Measurements from ENCODE around the gene PRPF8.

The PRPF8 gene

DNA sequence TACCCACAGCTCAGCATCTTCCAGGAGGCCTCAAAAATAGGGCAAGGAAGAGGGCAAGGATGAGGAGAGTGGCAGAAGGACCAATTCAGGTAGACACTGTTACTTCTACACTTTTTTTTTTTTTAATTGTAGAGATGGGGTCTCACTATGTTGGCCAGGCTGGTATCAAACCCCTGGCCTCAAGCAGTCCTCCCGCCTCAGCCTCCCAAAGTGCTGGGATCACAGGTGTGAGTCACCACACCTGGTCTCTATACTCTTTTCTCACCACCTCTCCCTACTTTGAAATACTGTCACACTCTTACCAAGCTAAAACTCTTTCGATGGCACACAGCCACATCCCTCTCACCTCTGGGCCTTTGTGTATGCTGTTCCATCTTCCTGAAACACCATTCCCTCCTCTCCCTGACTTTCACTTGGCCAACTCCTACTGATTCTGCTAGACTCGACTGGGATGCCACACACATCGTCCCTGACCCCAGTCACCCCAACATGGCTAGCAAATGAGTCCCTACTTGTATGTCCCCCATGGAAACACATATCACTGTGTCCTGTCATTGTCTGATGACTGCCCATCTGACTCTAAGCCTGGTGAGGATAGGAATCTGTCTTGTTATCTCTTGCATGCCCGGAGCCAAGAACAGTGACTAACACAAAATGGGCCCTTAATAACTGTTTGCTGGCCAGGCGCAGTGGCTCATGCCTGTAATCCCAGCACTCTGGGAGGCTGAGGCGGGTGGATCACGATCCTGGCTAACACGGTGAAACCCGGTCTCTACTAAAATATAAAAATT is 48.8 kb downstream of the PRPF8 start:
- no peak for ATAC-seq
- peaks cover 2% of the 10 kb centered on the region for H3K36me3 Mint-ChIP-seq (ENCODE audit: low read depth)
- no peaks in the 10 kb centered on the region for H3K9me3 Mint-ChIP-seq
- no peak for DNase-seq
- no peak overlapping the region for H3K4me3 Mint-ChIP-seq
- H3K27ac Mint-ChIP-seq = no peak overlapping the region
- peaks cover 2% of the 10 kb centered on the region for H3K27me3 Mint-ChIP-seq
- H3K4me1 Mint-ChIP-seq = peaks cover 2% of the 10 kb centered on the region

DNA sequence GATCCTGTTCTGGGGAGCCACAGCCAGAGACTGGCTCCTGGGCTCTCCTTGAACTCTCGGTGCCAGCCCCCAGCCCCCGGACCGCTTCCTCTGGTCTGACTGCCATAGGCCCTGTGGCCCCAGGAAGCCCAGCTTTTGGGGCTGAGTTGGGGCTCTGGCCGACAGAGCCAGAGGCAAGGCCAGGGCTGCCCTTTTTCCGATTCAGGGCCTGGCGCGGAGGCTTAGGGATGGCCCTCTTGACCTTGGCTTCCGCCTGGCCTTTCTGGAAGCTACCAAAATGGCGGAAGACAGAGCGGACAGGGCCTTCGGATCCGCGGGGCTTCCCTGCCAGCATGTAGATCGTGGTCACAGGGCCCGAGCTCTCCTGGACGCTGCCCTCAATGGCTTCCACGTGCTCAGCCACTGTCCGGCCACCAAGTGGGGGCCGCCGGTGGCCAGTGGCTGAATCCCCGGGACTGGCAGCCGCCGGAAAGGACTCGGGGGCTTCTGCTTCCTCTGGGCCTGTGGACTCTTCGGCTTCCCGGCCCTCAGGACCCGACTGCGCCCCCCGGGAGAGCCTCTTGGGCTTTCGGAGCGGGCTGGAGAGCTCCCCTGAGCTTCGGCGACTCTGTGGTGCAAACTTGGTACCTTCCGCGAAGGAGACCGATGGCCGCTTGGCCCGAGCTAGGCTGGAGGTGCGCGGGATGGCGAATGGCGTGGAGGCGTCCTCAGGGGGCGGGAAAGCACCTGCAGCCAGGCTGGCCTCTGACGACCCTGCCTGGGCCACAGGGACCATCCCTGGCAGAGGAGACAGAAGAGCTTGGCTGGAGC is 49.6 kb downstream of the PRPF8 start:
- Mint-ChIP-seq H3K4me3 (no peak overlapping the region), H3K9me3 (no peaks in the 10 kb centered on the region), H3K4me1 (peaks cover 5% of the 10 kb centered on the region), H3K27ac (no peak overlapping the region), H3K27me3 (peaks cover 2% of the 10 kb centered on the region), H3K36me3 (ENCODE audit: low read depth) (peaks cover 2% of the 10 kb centered on the region)
- DNase-seq = no peak
- ATAC-seq = no peak

DNA sequence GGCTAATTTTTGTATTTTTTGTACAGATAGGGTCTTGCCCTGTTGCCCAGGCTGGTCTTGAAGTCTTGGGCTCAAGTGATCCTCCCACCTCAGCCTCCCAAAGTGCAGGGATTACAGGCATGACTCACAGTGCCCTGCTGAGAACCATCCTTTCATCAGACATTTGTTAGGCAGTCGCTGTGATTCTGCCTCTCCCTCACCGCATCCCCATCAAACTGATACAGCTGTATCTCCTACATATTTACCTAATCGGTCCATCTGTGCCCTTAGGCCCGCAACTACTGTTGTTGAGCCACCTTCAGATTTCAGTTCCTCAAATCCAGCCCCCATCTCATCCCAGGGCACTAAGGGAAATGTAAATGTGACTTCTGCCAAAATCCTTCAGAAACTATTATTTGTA is 54.0 kb downstream of the PRPF8 start:
- Mint-ChIP-seq H3K4me1 (peaks cover 29% of the 10 kb centered on the region), H3K9me3 (no peaks in the 10 kb centered on the region), H3K27ac (no peak overlapping the region), H3K27me3 (peaks cover 9% of the 10 kb centered on the region), H3K4me3 (no peak overlapping the region), H3K36me3 (ENCODE audit: low read depth) (no peaks in the 10 kb centered on the region)
- no peak for ATAC-seq
- DNase-seq = no peak

DNA sequence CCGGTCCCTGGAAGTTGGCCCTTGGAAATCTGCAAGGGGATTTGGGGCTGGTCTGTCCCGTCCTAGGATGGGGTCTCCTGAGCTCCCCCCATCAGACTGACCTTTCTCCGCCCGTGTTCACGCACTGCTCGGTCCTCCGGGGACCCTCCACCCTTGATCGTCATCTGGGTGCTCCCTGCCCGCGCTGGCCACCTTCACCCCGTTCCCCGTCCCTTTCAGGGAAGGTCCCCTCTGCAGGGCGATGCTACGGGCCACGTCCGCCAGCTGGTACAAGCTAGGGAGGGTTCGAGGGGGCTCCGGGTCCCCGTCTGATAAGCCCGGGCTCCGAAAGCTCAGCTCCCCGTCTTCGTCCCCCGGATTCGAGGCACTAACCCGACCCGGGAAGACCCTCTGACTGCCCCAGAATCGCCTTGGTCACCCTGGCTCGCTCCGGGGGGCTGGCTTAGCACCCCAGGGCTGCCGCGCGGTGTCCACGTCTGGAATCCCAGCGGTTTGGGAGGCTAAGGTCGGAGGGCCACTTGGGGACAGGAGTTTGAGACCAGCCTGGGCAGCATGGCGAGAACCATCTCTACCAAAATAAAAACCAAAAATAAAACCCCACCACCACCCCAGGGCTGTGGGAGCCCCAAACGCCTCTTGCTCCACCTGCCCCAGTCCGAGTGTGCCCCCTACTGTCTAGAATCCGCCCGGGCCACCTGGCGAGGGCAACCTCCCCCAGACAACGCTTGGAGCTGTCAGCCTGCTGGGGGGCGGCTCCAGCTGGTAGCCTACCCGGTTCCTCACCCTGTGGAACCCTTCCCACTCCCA is 55.0 kb downstream of the PRPF8 start:
- no peaks in the 10 kb centered on the region for H3K9me3 Mint-ChIP-seq
- H3K27ac Mint-ChIP-seq = peak overlapping the region; percentile 57
- H3K4me1 Mint-ChIP-seq = peaks cover 29% of the 10 kb centered on the region
- ATAC-seq (peak; percentile 65), DNase-seq (peak; percentile 92)
- no peaks in the 10 kb centered on the region for H3K36me3 Mint-ChIP-seq (ENCODE audit: low read depth)
- peak overlapping the region; percentile 78 for H3K4me3 Mint-ChIP-seq
- H3K27me3 Mint-ChIP-seq = peaks cover 9% of the 10 kb centered on the region

DNA sequence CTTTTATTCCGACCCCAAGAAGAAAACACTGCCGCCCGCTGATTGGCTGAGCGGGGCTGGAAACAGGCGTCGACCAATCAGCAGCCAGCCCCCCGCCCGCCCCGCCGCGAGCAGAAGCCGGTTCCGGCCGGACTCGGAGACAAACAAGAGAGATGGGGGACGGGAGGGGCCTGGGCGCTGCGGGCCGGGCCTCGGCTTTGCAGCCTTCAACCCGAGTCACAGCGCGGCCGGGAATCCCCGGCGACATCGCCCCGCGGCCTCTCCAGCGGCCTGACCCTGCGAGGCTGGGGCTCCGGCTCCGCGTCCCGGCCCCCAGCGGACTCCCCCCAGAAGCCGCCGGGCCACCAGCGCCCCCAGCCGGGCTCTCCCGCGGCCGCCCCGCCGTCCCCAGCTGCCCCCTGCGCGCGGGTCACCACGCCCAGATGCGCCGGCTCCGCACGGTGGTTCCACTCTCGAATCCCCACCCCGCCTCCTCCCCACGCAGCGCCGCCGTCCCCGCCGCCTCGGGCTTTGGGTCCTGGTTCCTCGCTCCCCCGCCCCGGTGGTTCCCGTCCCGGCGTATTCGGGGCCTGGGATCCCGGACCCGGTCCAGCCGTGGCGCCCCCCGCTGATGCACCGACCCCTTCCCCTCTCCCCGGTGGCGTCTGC is 55.7 kb downstream of the PRPF8 start:
- Mint-ChIP-seq H3K9me3 (no peaks in the 10 kb centered on the region), H3K4me3 (peak overlapping the region; percentile 85), H3K36me3 (ENCODE audit: low read depth) (no peaks in the 10 kb centered on the region), H3K27me3 (peaks cover 9% of the 10 kb centered on the region), H3K27ac (peak overlapping the region; percentile 91), H3K4me1 (peaks cover 29% of the 10 kb centered on the region)
- DNase-seq = peak; percentile 91
- ATAC-seq = peak; percentile 79

DNA sequence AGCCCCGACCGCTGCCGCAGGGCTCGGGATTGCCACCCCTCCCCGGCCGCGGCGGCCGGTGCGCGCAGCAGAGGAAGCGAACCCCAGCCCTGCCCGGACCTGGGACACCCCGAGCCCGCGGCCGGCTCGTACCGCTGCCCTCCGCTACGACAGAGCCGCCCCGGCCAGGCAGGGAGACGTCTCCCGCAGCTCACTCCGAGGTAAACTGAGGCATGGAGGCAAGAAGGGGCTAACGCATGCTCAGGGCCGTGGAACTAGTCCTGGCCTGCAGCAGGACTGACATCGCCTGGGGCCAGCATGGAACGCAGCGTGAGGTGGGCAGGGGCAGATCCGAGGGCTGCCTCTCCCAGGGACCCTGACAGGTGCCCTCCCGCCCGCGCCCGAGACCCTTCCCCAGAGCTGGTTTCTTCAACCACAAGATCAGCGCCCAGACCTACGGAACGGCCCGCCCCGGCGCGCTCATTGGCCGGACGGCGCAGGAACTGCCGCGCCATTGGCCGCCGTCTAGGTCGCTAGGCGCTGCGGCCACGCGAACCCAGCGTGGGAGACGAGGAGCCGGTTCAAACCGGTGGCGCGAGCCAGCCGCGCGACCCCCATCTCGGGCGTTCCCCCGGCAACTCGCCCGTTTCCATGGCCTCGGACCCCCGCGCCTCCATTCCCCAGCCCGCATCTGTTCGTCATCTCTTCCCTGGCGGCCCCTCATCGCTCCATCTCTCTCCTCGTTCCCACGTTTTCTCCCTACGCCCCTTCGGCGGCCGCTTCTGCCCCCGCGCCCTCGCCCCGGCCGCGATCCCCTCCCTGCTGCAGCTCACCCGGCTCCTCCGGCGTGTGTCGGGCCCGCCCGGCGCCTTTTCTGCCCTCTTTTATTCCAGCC is 56.4 kb downstream of the PRPF8 start, which contains the start of gene SLC43A2:
TSS of gene SLC43A2 (minus strand) at position 853 of the 874 bp plus-strand sequence. CDS start 960 bp downstream, outside the sequence.
- H3K27me3 Mint-ChIP-seq = peaks cover 9% of the 10 kb centered on the region
- H3K4me1 Mint-ChIP-seq = peaks cover 29% of the 10 kb centered on the region
- peak within 1 kb of the TSS; percentile 91 for H3K27ac Mint-ChIP-seq
- H3K4me3 Mint-ChIP-seq = peak within 1 kb of the TSS; percentile 85
- ATAC-seq (peak; percentile 69), DNase-seq (peak; percentile 83)
- H3K36me3 Mint-ChIP-seq (ENCODE audit: low read depth) = no peaks in the 10 kb centered on the region
- no peaks in the 10 kb centered on the region for H3K9me3 Mint-ChIP-seq

DNA sequence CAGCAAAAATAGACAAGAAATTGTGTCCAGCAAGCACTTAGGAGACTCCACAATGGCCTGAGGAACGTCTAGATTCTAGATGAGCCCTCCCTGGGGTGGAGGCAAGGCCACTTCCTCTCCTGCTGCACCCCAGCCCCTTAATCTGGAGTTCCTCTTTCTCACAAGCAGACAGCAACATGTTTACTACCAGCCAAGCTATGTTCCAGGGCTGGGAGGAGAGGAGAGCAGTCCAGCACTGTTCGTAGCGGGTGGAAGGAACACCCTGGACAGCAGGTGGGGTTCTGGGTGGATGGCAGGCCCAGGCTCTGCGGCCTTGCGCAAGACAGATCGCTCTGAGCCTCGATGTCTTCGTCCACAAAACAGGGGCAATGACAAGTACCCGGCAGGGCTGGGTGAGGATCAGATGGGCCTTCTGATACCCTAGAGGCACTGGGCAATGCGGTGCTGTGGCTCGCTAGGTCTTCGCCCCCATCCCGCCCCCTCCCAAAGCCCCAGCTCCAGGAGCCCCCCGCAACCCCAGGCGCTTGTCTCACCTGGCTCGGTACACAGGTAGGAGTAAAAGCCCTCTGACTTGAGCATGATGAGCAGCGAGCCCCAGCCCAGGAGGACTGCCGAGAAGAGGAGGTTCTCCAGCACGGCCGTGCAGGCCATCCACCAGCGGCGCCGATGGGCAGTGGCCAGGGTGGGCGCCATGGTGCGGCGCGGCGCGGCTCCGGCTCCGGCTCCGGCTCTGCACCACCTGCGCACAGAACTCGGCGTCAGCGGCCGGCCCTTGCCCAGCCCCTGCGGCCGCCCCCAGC is 57.3 kb downstream of the PRPF8 start:
- ATAC-seq = no peak
- H3K4me3 Mint-ChIP-seq = peak overlapping the region; percentile 78
- peaks cover 29% of the 10 kb centered on the region for H3K4me1 Mint-ChIP-seq
- peak overlapping the region; percentile 62 for H3K27ac Mint-ChIP-seq
- H3K27me3 Mint-ChIP-seq = peaks cover 9% of the 10 kb centered on the region
- no peak for DNase-seq
- no peaks in the 10 kb centered on the region for H3K9me3 Mint-ChIP-seq
- no peaks in the 10 kb centered on the region for H3K36me3 Mint-ChIP-seq (ENCODE audit: low read depth)

DNA sequence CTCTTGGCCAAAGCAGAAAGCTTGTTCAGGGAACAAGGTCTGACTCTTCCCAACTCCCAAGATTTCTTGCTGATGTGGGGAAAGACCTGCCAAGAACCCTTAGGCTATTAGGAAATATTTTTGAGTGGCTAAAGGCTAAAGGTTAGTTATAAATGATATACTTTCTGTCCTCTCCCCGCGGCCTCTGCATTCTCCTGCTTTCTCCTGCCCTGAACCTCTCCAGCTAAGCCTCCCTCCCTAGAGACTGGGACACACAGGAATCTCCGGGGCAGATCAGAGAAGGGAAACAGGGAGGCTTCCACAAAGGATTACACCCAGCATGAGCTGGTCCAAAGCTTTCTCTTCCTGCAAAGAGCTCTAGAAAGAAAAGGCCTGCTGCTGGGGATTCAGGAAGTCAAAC is 58.3 kb downstream of the PRPF8 start:
- Mint-ChIP-seq H3K36me3 (ENCODE audit: low read depth) (no peaks in the 10 kb centered on the region), H3K9me3 (no peaks in the 10 kb centered on the region), H3K27ac (no peak overlapping the region), H3K4me3 (no peak overlapping the region), H3K27me3 (peaks cover 7% of the 10 kb centered on the region), H3K4me1 (peaks cover 26% of the 10 kb centered on the region)
- DNase-seq (no peak), ATAC-seq (no peak)

DNA sequence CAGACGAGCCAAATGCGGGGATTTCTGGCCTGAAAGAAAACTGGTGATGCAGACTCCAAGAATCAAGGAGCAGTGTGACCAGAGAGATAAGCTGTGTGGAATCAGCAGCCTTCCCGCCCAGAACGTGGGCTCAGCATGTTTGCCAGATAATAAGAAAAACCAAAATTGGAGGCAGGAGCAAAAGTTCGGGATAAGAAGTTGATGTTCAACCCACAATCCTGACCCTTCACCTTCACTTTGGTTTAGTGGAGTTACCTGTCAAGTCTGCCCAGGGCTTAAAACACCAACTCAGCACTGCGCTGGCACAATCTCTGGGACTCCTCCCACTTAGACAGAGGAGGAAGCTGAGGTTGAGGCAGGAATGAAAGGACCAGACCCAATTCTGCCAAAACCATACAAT is 59.1 kb downstream of the PRPF8 start:
- H3K27ac Mint-ChIP-seq = no peak overlapping the region
- H3K4me1 Mint-ChIP-seq = peaks cover 26% of the 10 kb centered on the region
- peaks cover 7% of the 10 kb centered on the region for H3K27me3 Mint-ChIP-seq
- no peaks in the 10 kb centered on the region for H3K36me3 Mint-ChIP-seq (ENCODE audit: low read depth)
- H3K4me3 Mint-ChIP-seq = no peak overlapping the region
- no peak for ATAC-seq
- H3K9me3 Mint-ChIP-seq = no peaks in the 10 kb centered on the region
- no peak for DNase-seq

DNA sequence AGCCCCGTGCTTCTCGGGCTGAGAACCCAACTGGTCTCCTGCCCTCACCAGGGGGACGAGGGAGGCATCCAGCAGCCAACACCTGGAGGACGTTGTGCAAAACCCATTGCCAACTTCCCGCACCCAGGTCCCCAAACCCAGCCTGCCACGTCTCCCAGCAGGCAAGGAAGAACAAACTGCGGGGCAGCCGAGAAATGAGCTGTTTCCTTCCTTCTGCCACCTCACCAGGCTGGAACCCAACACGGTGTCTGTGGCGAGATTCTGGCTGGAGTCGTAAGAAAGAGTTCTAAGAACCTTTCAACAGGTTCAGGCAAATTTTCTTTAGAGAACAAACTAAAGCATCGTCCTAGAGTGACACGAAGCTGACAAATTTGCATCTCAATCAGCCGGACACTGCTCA is 59.6 kb downstream of the PRPF8 start:
- Mint-ChIP-seq H3K4me3 (no peak overlapping the region), H3K9me3 (no peaks in the 10 kb centered on the region), H3K4me1 (peaks cover 23% of the 10 kb centered on the region), H3K27me3 (peaks cover 7% of the 10 kb centered on the region), H3K36me3 (ENCODE audit: low read depth) (no peaks in the 10 kb centered on the region), H3K27ac (no peak overlapping the region)
- ATAC-seq (no peak), DNase-seq (no peak)

DNA sequence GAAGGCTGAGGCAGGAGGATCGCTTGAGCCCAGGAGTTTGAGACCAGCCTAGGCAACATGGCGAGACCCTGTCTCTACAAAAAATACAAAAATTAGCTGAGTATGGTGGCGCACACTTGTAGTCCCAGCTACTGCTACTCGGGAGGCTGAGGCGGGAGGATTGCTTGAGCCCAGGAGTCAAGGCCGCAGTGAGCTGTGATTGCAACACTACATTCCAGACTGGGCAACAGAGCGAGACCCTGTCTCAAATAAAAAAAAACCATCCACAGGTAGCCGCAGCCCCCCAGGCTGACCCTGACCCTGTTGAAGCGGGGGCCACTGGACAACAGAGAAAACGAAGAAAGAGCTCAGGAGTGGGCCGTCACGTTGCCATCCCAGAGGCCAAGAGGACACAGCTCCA is 60.0 kb downstream of the PRPF8 start:
- DNase-seq (no peak), ATAC-seq (no peak)
- H3K36me3 Mint-ChIP-seq (ENCODE audit: low read depth) = no peaks in the 10 kb centered on the region
- no peak overlapping the region for H3K27ac Mint-ChIP-seq
- no peaks in the 10 kb centered on the region for H3K9me3 Mint-ChIP-seq
- H3K4me1 Mint-ChIP-seq = peaks cover 20% of the 10 kb centered on the region
- no peak overlapping the region for H3K4me3 Mint-ChIP-seq
- H3K27me3 Mint-ChIP-seq = peaks cover 7% of the 10 kb centered on the region

DNA sequence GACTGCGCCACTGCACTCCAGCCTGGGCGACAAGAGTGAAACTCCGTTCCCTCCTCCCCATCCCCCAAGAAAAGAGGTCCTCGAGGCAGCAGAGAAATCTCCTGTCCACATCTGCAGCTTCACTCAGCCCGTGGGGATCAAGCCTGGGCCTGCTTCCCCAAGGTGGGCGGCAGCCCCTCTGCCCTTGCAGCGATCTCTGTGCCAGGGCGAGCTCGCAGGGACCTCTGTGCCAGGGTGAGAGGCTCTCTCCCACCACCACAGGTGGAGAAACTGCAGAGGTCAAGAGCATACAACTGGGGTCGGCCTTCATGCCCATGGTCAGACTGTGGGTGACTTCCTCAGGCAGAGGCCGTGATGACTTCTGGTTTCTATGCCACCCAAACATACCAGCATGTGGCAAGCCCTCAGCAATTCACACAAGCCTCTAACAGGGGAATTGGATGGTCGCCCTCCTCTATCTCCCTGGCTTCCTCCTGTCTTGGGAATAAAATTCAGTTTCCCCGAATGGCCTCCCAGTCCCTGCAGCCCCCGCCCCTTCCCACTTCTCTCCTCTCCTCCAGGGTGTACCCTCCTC is 61.5 kb downstream of the PRPF8 start:
- peaks cover 15% of the 10 kb centered on the region for H3K4me1 Mint-ChIP-seq
- H3K9me3 Mint-ChIP-seq = no peaks in the 10 kb centered on the region
- DNase-seq (no peak), ATAC-seq (no peak)
- H3K4me3 Mint-ChIP-seq = no peak overlapping the region
- peaks cover 7% of the 10 kb centered on the region for H3K27me3 Mint-ChIP-seq
- H3K36me3 Mint-ChIP-seq (ENCODE audit: low read depth) = peaks cover 2% of the 10 kb centered on the region
- H3K27ac Mint-ChIP-seq = no peak overlapping the region

Data from activated naive CD8-positive, alpha-beta T cell treated with anti-CD3 and anti-CD28 coated beads, Interleukin-2, amount 50 U/mL, for 24 hours (primary cell).